ENCODE results near the gene CA4. TPM values are rescaled to one million over a fixed set of nuclear protein-coding genes. Genes with fewer than 3 reads are reported as not detected.

Gene CA4
- total RNA-seq, 1 experiment from 2014 or later, result 0.78 TPM

- intact Hi-C loops (cut with micrococcal nuclease; ENCODE audit: unreplicated experiment), result no loop called here
- TF ChIP-seq, protein P1, sequence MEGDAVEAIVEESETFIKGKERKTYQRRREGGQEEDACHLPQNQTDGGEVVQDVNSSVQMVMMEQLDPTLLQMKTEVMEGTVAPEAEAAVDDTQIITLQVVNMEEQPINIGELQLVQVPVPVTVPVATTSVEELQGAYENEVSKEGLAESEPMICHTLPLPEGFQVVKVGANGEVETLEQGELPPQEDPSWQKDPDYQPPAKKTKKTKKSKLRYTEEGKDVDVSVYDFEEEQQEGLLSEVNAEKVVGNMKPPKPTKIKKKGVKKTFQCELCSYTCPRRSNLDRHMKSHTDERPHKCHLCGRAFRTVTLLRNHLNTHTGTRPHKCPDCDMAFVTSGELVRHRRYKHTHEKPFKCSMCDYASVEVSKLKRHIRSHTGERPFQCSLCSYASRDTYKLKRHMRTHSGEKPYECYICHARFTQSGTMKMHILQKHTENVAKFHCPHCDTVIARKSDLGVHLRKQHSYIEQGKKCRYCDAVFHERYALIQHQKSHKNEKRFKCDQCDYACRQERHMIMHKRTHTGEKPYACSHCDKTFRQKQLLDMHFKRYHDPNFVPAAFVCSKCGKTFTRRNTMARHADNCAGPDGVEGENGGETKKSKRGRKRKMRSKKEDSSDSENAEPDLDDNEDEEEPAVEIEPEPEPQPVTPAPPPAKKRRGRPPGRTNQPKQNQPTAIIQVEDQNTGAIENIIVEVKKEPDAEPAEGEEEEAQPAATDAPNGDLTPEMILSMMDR (IDR thresholded peaks at IDR 0.05; ENCODE audit: unreplicated experiment), result no peak
- Mint-ChIP-seq H3K27ac (ENCODE audit: unreplicated experiment) (no peak overlapping the region), H3K36me3 (ENCODE audit: insufficient read depth, unreplicated experiment) (peaks cover 6% of the 10 kb centered on the region), H3K9me3 (ENCODE audit: low read depth, unreplicated experiment) (no peaks in the 10 kb centered on the region), H3K27me3 (ENCODE audit: unreplicated experiment) (peaks cover 6% of the 10 kb centered on the region), H3K4me3 (ENCODE audit: low read depth, unreplicated experiment) (no peak overlapping the region), H3K4me1 (ENCODE audit: low read depth, unreplicated experiment) (peaks cover 50% of the 10 kb centered on the region)
- CTCF ChIA-PET, result no interaction called here
- BruUV-seq (replicated peaks), result no TSS peak
- DNase-seq, result peak; percentile 49
Observed at GRCh38 chr17:60165971-60166370, 16.2 kb downstream of the CA4 start.

GRCh38 chr17:60167065-60167741, 17.4 kb downstream of the CA4 start:
- DNase-seq, result no peak
- no peak overlapping the region for H3K27ac Mint-ChIP-seq (ENCODE audit: unreplicated experiment)
- no peak overlapping the region for H3K4me3 Mint-ChIP-seq (ENCODE audit: low read depth, unreplicated experiment)
- no peaks in the 10 kb centered on the region for H3K27me3 Mint-ChIP-seq (ENCODE audit: unreplicated experiment)
- H3K4me1 Mint-ChIP-seq (ENCODE audit: low read depth, unreplicated experiment), result peaks cover 40% of the 10 kb centered on the region
- no TSS peak for BruUV-seq (replicated peaks)
- TF ChIP-seq, protein P1 (IDR thresholded peaks at IDR 0.05; ENCODE audit: unreplicated experiment), result no peak
- CTCF ChIA-PET, result no interaction called here
- intact Hi-C loops (cut with micrococcal nuclease; ENCODE audit: unreplicated experiment), result no loop called here
- H3K36me3 Mint-ChIP-seq (ENCODE audit: insufficient read depth, unreplicated experiment), result peaks cover 6% of the 10 kb centered on the region
- no peaks in the 10 kb centered on the region for H3K9me3 Mint-ChIP-seq (ENCODE audit: low read depth, unreplicated experiment)

DNA sequence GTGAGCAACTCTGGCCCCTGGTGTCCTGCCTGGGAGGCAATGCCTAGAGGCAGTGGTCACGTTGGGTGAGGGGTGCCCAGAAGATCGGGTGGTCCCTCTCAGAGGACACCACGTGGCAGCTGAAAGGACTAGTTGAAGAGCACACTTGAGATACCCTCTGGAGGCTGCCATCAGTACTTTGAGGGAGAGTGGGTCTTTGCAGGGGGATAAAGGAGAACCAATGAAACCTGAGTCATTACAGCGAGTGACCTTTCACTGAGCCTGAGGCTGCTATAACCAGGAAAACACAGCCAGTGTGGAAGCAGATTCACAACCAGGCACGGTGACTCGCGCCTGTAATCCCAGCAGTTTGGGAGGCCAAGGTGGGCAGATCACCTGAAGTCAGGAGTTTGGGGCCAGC, 18.9 kb downstream of the CA4 start:
- peaks cover 6% of the 10 kb centered on the region for H3K36me3 Mint-ChIP-seq (ENCODE audit: insufficient read depth, unreplicated experiment)
- no peak overlapping the region for H3K4me3 Mint-ChIP-seq (ENCODE audit: low read depth, unreplicated experiment)
- no peak overlapping the region for H3K27ac Mint-ChIP-seq (ENCODE audit: unreplicated experiment)
- TF ChIP-seq, protein P1 (IDR thresholded peaks at IDR 0.05; ENCODE audit: unreplicated experiment), result no peak
- no peak for DNase-seq
- H3K9me3 Mint-ChIP-seq (ENCODE audit: low read depth, unreplicated experiment), result no peaks in the 10 kb centered on the region
- no TSS peak for BruUV-seq (replicated peaks)
- intact Hi-C loops (cut with micrococcal nuclease; ENCODE audit: unreplicated experiment), result no loop called here
- H3K27me3 Mint-ChIP-seq (ENCODE audit: unreplicated experiment), result no peaks in the 10 kb centered on the region
- H3K4me1 Mint-ChIP-seq (ENCODE audit: low read depth, unreplicated experiment), result peaks cover 40% of the 10 kb centered on the region
- CTCF ChIA-PET, result no interaction called here

- H3K9me3 Mint-ChIP-seq (ENCODE audit: low read depth, unreplicated experiment), result no peaks in the 10 kb centered on the region
- peak overlapping the region; percentile 17 for H3K27ac Mint-ChIP-seq (ENCODE audit: unreplicated experiment)
- H3K36me3 Mint-ChIP-seq (ENCODE audit: insufficient read depth, unreplicated experiment), result peaks cover 6% of the 10 kb centered on the region
- CTCF ChIA-PET, result interaction anchor here (0.6 kb wide), 1 partner anchor 1495 kb away, joined by 5 read pairs; no protein-coding TSS in a partner anchor
- TF ChIP-seq, protein P1 (IDR thresholded peaks at IDR 0.05; ENCODE audit: unreplicated experiment), result no peak
- H3K4me3 Mint-ChIP-seq (ENCODE audit: low read depth, unreplicated experiment), result no peak overlapping the region
- peaks cover 39% of the 10 kb centered on the region for H3K4me1 Mint-ChIP-seq (ENCODE audit: low read depth, unreplicated experiment)
- H3K27me3 Mint-ChIP-seq (ENCODE audit: unreplicated experiment), result no peaks in the 10 kb centered on the region
- DNase-seq, result no peak
- no TSS peak for BruUV-seq (replicated peaks)
- intact Hi-C loops (cut with micrococcal nuclease; ENCODE audit: unreplicated experiment), result no loop called here
Observed at GRCh38 chr17:60169921-60170817, 20.4 kb downstream of the CA4 start.

Measured in Calu3 (cell line).